Measurements from ENCODE around the gene HAUS2. TPM values are rescaled to one million over a fixed set of nuclear protein-coding genes. Genes with fewer than 3 reads are reported as not detected.

HAUS2 gene
- total RNA-seq, 1 experiment from 2014 or later = 23.7 TPM

- no peak for DNase-seq
- no peaks in the 10 kb centered on the region for H3K9me2 ChIP-seq (ENCODE audit: insufficient read depth)
- intact Hi-C loops (cut with micrococcal nuclease; ENCODE audit: unreplicated experiment) = no loop called here
- H3K4me1 ChIP-seq (replicated peaks; ENCODE audit: insufficient read depth) = no peaks in the 10 kb centered on the region
- TF ChIP-seq CTCF (conservative IDR thresholded peaks at IDR 0.05) = no peak
- TF ChIP-seq EZH2 (IDR thresholded peaks at IDR 0.05; ENCODE audit: low read depth) = no peak
- no peaks in the 10 kb centered on the region for H4K20me1 ChIP-seq (ENCODE audit: insufficient read depth)
- no peak overlapping the region for H2AFZ ChIP-seq
- H3K27me3 ChIP-seq (ENCODE audit: insufficient read depth, low read depth) = no peaks in the 10 kb centered on the region
- POLR2A ChIA-PET (ENCODE audit: unreplicated experiment) = no interaction called here
- H3K4me2 ChIP-seq = no peak overlapping the region
- H3K79me2 ChIP-seq (ENCODE audit: low read depth) = no peaks in the 10 kb centered on the region
- no peak overlapping the region for H3K27ac ChIP-seq
- no TSS peak for BruUV-seq (replicated peaks)
- H3K9me3 ChIP-seq (ENCODE audit: insufficient read depth, low read depth) = no peaks in the 10 kb centered on the region
- H3F3A ChIP-seq (ENCODE audit: insufficient read depth, low read depth) = no peaks in the 10 kb centered on the region
- no peak overlapping the region for H3K4me3 ChIP-seq
- H3K36me3 ChIP-seq (ENCODE audit: low read depth) = no peaks in the 10 kb centered on the region
- CTCF ChIA-PET = no interaction called here
These were observed 62.9 kb downstream of the HAUS2 start for GRCh38 chr15:42611532-42611931.

- Histone ChIP-seq H4K20me1 (ENCODE audit: insufficient read depth) (no peaks in the 10 kb centered on the region), H3F3A (ENCODE audit: insufficient read depth, low read depth) (no peaks in the 10 kb centered on the region), H3K27me3 (ENCODE audit: insufficient read depth, low read depth) (no peaks in the 10 kb centered on the region), H3K4me2 (no peak overlapping the region), H2AFZ (no peak overlapping the region), H3K79me2 (ENCODE audit: low read depth) (no peaks in the 10 kb centered on the region), H3K9me2 (ENCODE audit: insufficient read depth) (no peaks in the 10 kb centered on the region), H3K4me3 (no peak overlapping the region), H3K27ac (no peak overlapping the region), H3K36me3 (ENCODE audit: low read depth) (no peaks in the 10 kb centered on the region), H3K9me3 (ENCODE audit: insufficient read depth, low read depth) (no peaks in the 10 kb centered on the region), H3K4me1 (replicated peaks; ENCODE audit: insufficient read depth) (no peaks in the 10 kb centered on the region)
- ChIA-PET CTCF (interaction anchor here (0.6 kb wide), 1 partner anchor 23 kb away, joined by 9 read pairs; no protein-coding TSS in a partner anchor), POLR2A (ENCODE audit: unreplicated experiment) (interaction anchor here (0.6 kb wide), 1 partner anchor 59 kb away, joined by 4 read pairs; no protein-coding TSS in a partner anchor)
- TF ChIP-seq CTCF (conservative IDR thresholded peaks at IDR 0.05) = no peak
- no peak for TF ChIP-seq EZH2 (IDR thresholded peaks at IDR 0.05; ENCODE audit: low read depth)
- intact Hi-C loops (cut with micrococcal nuclease; ENCODE audit: unreplicated experiment) = no loop called here
- no TSS peak for BruUV-seq (replicated peaks)
- DNase-seq = no peak
These were observed 63.8 kb downstream of the HAUS2 start for GRCh38 chr15:42612367-42612912.

GRCh38 chr15:42616107-42616506, 67.5 kb downstream of the HAUS2 start:
- no peak overlapping the region for H2AFZ ChIP-seq
- no peaks in the 10 kb centered on the region for H4K20me1 ChIP-seq (ENCODE audit: insufficient read depth)
- no peaks in the 10 kb centered on the region for H3F3A ChIP-seq (ENCODE audit: insufficient read depth, low read depth)
- POLR2A ChIA-PET (ENCODE audit: unreplicated experiment) = no interaction called here
- H3K79me2 ChIP-seq (ENCODE audit: low read depth) = no peaks in the 10 kb centered on the region
- DNase-seq = no peak
- H3K4me3 ChIP-seq = no peak overlapping the region
- H3K9me3 ChIP-seq (ENCODE audit: insufficient read depth, low read depth) = no peaks in the 10 kb centered on the region
- no peak overlapping the region for H3K4me2 ChIP-seq
- CTCF ChIA-PET = no interaction called here
- H3K4me1 ChIP-seq (replicated peaks; ENCODE audit: insufficient read depth) = no peaks in the 10 kb centered on the region
- BruUV-seq (replicated peaks) = no TSS peak
- H3K27ac ChIP-seq = no peak overlapping the region
- intact Hi-C loops (cut with micrococcal nuclease; ENCODE audit: unreplicated experiment) = no loop called here
- no peaks in the 10 kb centered on the region for H3K9me2 ChIP-seq (ENCODE audit: insufficient read depth)
- no peaks in the 10 kb centered on the region for H3K27me3 ChIP-seq (ENCODE audit: insufficient read depth, low read depth)
- TF ChIP-seq CTCF (conservative IDR thresholded peaks at IDR 0.05) (no peak), EZH2 (IDR thresholded peaks at IDR 0.05; ENCODE audit: low read depth) (no peak)
- H3K36me3 ChIP-seq (ENCODE audit: low read depth) = no peaks in the 10 kb centered on the region

Other genes starting within 250 kb of the HAUS2 start
- gene CAPN3, start 189.3 kb upstream of the HAUS2 start, total RNA-seq (2021) = 0.18 and 0.50 TPM in 2 replicates
- 60.1 and 73.4 TPM in 2 replicates for gene ZNF106, start 57.7 kb upstream of the HAUS2 start, total RNA-seq (2021)
- 47.1 and 65.8 TPM in 2 replicates for gene SNAP23, start 53.2 kb upstream of the HAUS2 start, total RNA-seq (2021)
- gene LRRC57, start within 50 bp of the HAUS2 start, total RNA-seq (2021) = 22.7 and 23.0 TPM in 2 replicates
- 1.7 and 2.4 TPM in 2 replicates for gene STARD9, start 26.8 kb downstream of the HAUS2 start, total RNA-seq (2021)
- 19.2 and 23.4 TPM in 2 replicates for gene CDAN1, start 188.3 kb downstream of the HAUS2 start, total RNA-seq (2021)